KBM-7 (cell line): Measurements from ENCODE around the gene IL17C.
A peak's percentile ranks its signal among the peaks of the same experiment; 100 is the strongest.

ENCODE experiments used
- DNase-seq: peaks from one replicate; pipeline ENCODE4 v3.0.0-alpha.2; 2015
- in situ Hi-C: fragments of 300-500 bp; cut with MboI; formaldehyde crosslinking; loops from 2 replicates; pipeline ENCODE4 v1.14.3; 2020; ENCODE audit warnings: low sequenced_read_pairs, low pct_unique_long_range_greater_than_20kb, mixed read lengths

IL17C gene

DNA sequence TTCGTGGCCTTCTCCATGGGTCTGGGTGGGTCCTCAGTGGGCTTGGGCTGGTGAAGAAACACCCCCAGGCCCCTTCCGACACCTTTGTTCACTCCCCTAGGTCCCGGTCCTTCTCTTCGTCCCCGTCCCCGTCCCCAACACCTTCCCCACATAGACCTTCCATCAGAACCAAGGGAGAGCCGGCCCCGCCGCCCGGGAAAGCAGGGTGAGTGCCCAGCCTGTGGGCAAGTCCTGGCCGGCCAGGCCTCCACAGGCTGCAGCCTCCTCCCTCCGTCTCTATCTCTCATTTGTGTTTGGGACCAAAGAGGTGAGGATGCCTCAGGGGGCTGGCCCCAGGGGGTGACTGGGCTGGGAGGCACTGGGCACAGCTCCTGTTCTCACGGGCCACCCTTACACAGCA, 14.5 kb upstream of the IL17C start:
- no peak for DNase-seq
- in situ Hi-C loops: no loop called here

DNA sequence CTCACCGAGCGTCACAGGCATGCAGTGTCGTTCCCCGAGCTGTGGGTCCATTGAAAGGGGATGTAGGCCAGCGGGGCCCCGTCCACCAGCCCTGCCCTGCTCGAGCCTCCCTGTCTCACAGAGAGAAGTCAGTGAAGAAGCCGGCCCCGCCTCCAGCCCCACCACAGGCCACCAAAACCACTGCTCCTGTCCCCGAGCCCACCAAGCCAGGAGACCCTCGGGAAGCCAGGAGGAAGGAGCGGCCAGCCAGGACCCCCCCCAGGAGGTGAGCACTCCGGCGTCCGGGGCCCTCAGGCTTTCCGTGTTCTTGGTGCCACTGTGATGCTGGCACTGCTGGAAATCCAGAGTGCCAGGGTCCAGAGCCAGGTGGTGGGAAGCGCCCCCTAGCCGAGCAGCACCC, 13.9 kb upstream of the IL17C start:
- in situ Hi-C loops: no loop called here
- no peak for DNase-seq

DNA sequence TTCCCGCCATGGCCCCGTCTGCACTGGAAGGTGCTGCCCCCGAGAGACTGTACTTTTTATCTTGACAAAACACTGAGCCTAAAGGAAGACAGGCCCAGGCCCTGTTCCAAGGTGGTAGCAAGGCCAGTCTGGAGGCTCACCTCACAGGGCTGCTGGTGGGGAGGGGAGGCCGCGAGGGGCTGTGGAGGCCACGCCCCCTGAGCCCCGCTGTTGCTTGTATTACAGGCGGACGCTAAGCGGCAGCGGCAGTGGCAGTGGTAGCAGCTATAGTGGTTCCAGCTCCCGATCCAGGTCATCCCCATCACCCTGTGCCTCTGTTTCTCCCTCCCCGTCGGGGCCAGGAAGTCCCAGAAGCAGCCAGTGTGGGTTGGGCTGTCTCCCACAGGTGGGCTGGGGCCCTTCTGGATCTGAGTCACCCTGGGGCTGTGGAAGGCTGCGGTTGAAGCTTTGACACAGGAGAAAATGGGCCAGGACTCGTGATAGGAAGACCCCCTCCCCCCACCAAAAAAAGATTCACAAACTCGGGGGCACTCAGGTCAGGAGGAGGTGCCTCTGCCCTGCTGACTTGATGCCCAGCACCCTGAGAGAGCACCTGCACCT, 13.3 kb upstream of the IL17C start:
- in situ Hi-C loops: no loop called here
- DNase-seq: no peak

DNA sequence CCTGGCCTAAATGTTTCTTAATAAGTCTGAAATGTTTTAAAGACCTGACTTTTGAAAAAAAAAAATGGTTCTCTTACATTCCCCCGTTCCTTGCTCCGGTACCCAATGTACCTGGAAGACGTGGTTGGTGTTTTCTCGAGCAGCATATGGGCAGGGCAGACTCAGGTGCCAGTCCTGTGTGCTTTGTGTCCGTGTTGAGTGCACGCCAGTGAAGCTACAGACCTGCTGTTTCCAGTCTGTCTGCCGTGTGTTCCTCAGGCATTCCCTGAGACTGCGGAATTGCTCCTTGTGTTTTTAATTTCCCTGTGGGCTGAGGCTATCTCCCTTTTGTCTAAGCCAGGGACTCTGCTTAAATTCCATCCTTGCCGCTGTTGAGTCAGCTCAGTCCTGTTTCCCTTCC, 11.7 kb upstream of the IL17C start:
- in situ Hi-C loops: no loop called here
- DNase-seq: no peak

DNA sequence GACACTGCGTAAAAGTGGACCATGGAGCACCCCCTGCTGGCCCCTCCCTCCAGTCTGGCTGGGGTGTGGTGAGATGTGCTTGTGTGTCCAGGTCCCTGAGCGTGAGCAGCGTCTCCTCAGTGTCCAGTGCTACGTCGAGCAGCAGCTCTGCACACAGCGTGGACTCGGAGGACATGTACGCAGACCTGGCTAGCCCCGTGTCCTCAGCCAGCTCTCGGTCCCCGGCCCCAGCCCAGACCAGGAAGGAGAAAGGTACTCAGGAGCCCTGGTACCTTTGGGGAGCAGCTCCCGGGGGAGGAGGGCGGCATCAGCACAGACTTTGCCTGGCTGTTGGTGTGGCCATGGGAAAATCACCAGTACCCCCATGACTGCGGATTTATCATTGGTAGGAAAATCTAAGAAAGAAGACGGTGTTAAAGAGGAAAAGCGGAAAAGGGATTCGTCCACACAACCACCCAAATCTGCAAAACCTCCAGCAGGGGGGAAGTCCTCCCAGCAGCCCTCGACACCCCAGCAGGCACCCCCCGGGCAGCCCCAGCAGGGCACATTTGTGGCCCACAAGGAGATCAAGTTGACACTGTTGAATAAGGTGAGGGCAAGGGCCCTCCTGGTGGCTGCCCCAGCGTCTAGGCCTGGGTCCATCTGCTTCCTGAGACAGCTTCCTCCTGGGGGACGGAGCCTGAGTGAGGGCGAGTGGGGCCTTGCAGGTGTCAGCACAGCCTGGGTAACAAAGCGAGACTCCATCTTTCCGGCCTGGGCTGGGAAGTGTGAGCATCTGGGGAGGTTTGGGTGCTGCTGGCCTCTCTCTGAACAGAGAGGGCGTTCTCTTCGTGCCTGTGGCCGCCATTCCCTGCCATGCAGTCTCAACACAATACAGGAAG, 10.6 kb upstream of the IL17C start:
- in situ Hi-C loops: no loop called here
- no peak for DNase-seq

DNA sequence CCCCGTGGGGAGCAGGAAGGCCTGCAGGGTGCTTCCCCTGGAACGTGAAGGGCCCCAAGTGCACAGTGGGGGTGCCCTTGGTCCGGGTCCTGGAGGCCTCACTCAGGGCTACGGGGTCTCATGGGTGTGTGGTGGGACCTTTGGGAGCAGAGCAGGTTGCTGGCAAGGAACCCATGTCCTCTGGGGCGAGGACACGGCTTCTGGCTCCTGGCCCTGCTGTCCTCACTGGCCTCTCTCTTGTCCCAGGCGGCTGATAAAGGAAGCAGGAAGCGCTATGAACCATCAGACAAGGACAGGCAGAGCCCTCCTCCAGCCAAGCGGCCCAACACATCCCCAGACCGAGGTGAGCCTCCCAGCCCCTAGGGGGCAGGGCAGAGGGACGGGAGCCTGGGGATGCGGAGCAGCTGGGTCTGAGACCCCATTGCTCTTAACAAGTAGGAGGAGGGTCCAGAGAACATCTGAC, 9.8 kb upstream of the IL17C start:
- in situ Hi-C loops: no loop called here
- DNase-seq: peak; percentile 60

DNA sequence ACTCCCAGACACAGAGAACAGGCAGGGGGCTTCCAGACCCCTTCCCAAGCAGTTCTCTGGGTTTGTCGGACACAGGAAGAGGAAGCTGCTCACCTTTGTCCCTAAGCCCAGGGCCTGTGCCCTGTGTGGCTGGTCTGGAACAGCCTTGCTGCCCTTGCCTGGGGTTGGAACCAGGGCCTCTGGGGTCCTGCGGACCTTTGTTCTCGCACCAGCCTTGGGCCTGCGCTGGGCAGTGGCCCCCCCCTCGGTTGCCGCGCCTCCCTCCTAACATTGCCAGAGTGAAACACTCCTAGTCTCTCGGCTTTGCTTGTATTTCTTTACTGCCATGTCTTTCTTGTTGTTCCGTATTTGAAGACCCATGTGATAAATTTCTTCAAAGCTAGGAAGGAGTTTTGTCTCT, 8.5 kb upstream of the IL17C start:
- in situ Hi-C loops: no loop called here
- no peak for DNase-seq

DNA sequence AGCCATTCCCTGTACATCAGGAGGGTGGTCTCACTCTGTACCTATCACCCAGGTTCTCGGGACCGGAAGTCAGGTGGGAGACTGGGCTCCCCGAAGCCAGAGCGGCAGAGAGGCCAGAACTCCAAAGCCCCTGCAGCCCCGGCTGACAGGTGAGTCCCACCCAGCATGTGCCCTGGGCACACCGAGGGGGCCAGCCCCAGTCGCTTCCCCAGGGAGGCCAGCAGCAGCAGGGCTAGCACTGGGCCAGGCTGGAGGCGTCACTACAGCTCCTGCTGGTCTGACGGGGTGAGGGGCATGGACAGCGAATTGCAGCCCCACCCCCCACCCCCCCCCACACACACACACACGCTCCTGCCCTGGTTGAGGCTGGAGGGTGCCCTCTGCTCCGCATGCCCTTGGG, 7.9 kb upstream of the IL17C start:
- in situ Hi-C loops: no loop called here
- no peak for DNase-seq

DNA sequence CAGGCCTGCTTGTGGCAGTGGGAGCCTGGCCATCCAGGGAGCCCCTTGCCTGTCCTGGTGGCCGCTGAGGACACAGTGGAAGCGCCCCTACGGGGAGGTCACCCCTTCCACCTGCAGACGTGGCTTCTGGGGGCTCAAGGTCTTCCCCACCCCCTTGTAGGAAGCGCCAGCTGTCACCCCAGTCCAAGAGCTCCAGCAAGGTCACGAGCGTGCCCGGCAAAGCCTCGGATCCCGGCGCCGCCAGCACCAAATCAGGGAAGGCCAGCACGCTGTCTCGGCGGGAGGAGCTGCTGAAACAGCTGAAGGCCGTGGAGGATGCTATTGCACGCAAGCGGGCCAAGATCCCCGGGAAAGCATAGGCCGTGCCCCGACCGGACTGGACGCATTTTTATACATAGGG, 7.4 kb upstream of the IL17C start:
- no peak for DNase-seq
- in situ Hi-C loops: no loop called here

DNA sequence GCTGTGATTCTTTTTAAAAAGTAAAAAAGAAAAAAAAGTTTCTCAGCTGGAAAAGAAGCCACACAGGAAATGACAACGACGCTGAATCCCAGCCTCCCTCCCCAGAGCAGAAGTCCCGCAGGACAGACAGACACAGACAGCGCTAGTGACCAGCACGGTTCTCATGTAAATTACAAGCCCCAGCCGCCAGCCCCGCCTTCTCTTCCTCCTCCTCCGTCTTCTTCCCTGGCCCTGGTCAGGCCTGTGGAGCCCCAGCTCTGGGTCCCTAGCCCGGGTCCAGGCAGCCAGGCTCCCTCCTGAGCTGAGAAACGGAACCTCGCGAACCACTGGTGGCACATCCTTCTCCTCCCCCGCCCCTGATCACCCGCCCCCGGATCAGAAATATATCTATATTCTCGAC, 7.0 kb upstream of the IL17C start:
- no peak for DNase-seq
- in situ Hi-C loops: no loop called here

DNA sequence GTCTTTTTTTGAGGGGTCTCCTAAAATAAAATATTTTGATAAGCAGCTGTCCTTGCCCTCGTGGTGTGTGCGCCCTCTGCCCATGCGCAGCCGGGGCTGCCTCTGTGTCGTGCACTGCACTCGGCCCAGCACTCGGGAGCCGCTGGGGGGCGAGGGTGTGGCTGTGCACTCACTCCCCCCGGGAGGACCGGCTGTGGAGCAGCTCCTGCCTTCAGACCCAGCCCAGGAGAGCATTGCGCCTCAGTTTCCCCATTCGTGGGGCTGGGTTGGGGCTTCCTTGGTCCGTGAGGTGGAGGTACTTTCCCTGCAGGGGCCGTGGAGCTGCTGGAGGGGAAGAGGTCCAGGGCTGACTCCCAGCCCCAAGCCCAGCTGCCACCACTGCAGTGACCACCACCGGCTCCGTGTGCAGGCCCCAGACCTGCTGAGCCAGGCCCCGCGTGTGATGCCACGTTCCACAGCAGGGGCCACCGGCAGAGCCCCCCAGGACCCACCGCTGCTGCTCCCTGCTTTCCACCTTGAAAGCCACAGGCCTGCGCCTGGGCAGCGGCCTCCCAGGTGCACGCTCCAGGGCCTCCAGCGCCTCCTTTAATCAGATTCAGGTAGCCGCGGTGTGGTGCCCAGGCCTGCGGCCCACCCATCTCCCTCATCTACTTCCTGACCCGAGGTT, 6.3 kb upstream of the IL17C start:
- in situ Hi-C loops: no loop called here

DNA sequence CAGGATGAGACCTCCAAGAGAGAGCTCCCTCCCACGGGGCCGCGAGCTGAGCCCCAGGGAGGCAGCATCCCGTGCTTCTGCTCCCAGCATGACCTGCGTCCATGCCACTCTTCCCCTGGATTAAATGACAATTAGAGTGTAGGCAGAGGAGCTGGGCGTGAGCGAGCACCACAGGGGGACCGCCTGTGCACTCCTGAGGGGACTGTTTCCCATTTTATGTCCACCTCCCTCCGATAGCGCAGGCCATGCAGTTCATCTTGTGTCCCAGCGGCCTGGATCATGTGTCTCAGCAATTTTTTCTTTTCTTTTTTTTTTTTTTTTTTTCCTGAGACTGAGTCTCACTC, 5.8 kb upstream of the IL17C start:
- DNase-seq: no peak
- in situ Hi-C loops: no loop called here

More for the DNA sequence above, 6.3 kb upstream of the IL17C start:
- no peak for DNase-seq

DNA sequence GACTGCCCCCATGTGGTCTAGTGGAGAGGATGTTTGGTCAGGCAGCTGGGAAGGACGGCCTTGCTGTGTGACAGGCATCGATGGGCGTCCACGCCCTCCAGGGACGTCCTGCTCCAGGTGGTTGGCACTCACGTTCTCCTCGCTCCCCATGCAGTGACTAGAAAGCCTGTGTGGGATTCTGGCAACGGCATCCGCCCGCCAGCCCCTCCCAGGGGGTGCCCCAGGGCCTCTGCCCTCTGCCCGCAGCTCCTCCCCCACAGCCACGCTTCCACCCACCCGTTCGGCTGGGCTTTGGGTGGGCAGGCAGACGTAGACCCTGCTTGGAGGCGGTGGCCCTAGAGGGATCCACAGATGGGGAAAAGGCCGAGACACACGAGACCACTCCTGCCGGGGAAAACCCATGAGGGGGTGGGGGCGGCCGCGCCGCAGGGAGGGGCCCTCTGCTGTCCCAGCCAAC, 4.7 kb upstream of the IL17C start:
- in situ Hi-C loops: no loop called here

DNA sequence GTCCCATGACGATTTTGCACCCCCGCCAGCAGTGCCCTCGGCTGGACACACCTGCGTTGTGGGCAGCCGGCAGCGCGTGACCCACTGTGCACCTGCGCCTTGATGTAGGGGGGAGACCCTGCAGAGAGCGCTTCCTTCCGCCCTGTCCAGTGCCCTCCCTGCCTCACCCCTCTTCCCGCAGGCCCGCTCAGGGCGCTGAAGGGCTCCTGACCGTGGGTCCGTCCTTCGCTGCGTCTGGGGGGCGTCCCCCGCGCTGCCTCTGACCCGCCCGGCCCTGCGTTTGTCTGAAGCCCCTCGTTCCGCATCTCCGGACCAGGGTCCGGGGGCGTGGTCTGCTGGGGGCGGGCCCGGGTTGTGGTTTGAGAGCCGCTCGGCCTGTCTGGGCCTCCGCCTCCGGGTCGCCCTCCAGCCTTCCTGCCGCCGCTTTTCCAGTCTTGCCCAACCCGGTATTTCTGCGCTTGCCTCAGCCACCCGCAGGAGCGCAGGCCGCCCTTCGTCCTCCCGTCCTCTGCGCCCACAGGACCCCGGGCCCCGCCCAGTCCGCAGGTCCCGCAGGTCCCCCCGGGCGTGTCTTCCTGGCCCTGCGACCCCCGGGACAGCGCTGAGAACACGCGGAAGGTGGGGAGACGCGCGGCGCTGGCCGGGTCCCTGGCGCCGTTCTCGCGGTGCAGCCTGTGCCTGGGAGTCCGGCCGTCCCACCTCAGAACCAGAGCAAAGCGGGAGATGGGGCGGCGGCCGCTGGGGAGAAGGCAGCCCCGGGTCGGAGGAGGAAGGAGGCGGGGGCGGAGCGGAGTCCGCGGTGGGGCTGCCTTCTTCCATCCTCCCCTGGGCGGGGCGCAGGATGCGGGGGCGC, 4.0 kb upstream of the IL17C start:
- in situ Hi-C loops: no loop called here
- no peak for DNase-seq

More for the DNA sequence above, 4.7 kb upstream of the IL17C start:
- DNase-seq: no peak

DNA sequence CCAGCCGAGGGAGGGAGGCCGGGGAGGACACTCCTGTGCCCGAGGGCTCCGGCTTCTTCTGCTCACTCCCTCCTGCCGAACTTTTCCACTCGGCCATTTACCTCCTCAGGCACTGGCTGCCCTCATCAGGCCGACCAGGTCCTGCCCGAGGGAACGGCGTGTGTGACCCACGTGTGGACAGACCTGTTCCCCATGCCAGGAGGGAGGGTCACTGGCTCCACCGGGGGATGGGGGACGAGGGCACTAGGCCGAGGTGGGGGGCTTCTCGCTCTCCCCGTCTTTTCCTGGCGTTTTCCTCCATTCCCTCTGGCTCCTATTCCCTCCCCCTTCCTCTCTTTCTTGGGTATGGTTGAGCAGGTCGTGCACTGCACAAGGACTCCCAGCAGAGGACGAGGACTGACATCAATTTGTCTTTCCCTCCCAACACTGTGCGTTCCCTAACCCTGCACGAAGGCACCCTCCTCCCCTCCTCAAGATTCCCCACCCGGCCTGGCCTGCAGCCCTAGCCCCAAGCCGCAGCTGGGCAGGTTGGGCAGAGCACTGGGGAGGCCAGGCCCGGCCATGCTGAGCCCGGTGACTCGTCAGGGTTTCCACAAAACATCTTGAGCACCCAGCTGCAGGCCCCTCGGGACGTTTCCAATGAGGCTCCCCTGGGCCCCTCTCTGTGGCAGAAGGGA, 3.2 kb upstream of the IL17C start:
- DNase-seq: no peak

DNA sequence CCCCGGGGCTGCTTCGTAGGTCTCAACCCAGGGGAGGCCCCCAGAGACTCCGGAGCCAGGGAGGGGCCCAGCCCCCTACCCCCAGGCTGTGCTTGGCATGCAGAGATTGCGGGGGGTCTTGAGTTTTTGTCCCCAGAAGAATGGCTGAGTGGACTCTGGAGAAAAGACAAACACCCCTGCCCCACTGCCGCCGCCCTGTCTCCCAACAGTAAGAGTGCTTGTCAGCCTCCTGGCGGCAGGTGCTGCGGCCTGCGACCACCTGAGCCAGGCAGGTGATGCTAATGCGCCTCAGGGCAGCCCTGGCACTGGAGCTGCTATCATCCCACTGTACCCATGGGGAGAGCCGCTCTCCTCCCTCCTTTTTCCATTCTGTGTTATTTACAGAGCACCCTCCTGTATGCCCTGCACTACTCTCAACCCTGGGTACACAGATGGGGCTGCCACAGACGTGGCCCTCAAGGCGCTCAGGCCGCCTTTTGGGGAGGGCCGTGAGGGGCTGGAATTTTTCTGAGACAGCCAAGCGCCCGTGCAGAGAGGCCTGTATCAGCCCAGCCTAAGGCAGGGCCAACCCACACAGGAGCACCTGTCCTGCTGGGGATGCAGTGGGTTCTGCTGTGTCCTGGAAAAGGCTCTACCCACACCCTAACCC, 2.6 kb upstream of the IL17C start:
- DNase-seq: no peak
- in situ Hi-C loops: no loop called here

More for the DNA sequence above, 3.2 kb upstream of the IL17C start:
- in situ Hi-C loops: no loop called here

DNA sequence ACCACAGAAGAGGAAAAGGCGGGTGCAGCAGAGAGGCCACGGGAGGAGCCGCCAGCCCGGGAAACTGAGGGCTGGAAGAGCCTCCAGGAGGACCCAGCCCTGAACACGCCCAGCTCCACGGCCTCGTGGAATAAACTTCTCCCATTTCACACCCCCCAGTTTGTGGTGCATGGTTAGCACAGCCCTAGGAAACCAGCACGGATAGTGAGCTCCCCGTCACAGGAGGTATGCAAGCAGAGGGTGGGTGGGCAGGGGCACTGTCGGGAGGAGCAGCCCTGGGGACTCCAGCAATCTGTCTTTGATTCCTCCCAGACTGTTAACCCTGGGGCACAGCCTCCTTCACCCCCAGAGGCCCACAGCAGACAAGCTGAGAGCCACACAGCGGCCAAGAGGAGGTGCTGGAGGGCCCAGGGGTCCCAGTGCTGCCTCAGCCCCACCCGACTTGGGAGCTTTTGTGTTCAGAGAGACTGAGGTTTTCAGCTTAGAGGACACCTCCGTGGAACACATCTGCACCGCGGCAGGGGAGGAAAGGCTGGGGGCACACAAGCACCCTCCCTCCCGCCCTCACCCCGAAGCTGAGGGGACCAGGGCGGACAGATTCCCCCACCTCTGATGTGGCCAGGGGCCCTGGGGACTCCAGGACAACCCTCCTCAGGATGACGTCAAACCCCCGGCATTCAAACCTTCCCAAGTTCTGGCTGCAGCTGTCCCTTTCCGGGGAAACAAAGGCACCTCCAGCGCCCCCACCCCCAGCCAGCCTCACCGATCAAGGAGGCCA, 1.7 kb upstream of the IL17C start:
- DNase-seq: no peak
- in situ Hi-C loops: no loop called here
